Dermis blood vessel endothelial cell (primary cell): ENCODE results near the gene FYN. TPM values are rescaled to one million over a fixed set of nuclear protein-coding genes. Genes with fewer than 3 reads are reported as not detected.
"Not testable (repeated sequence)": the region's sequence is repeated elsewhere in the genome, so short reads cannot be mapped to it uniquely, and the experiment has no call there.

Source experiments
- DNase-seq: peaks from one replicate; pipeline ENCODE4 v3.0.0; 2010
- total RNA-seq: library from RNA; depleted of rRNA; stranded (reverse); fragments of >200 nt; gene quantifications from 2 replicates; pipeline ENCODE4 v1.2.3, GENCODE V29; 2014

Gene FYN
- total RNA-seq, 1 donor from 2014 or later = 150 TPM

GRCh38 chr6:111850295-111850937 is 22.8 kb downstream of the FYN start:
- DNase-seq = no peak

- DNase-seq = no peak
Observed at GRCh38 chr6:111849298-111849697, 24.0 kb downstream of the FYN start.

DNA sequence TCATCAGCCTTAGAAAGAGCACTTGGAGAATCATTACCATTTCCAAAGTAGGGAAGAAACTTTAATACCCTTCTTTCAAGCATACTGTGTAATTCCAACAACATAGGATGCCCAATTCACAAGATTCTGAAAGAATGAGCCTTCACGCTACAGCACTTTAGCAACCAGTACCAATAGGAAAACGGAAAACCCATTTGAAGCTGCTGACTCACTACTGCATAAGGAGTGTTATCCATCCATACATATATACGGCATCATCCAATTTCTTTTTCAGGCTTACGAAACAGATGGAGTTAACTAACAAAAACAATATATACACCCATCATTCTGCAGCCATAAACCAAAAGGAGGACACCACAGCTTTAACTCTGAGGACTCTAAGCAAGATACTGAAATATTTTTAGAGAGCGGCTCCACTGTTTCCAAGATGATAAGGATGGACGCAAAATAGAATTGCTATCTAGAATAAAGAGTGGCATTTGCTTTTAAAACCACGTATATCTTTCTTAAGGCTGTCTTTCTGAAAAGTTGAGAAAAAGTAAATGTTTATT is 24.9 kb downstream of the FYN start:
- no peak for DNase-seq

DNA sequence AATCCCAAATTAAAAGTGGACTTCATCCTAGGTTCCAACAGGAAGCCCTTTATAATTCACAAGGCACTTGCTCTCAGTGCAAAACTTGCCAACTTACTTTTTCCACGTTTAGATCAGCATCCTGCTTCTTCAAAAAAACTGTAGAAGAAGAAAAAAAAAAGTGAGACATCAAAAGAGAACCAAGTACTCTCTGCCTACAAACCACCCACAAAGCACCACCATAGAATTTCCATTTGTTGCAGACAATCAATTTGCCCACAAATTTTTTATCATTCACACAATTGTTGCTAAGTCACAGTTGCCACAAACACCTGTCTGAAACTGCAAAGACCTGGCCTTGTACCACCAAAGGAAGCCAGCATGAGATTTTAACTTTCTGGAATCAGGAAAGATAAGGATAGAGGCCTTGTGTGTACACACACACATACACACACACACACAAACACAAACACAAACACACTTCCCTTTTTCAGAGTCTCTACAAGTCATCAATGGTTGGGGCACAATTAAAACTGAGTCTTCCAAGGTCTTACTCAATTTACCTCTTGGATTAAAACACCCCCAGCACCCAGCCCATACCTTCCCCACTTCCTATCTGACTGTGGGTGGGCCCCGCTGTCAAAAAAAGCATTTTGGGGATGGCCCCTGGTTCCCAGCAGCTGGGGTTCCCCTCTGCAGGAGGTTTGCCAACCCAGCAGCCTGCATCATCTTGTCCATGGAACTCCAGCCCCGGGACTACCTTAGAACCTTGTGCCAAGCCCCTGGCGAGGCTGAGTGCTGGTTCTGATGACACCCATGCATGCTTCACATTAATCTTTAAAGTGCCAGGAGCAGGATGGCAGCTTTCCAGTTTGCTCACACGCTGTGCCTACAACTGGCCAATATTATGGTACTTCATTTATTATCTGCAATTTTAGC is 26.5 kb downstream of the FYN start:
- no peak for DNase-seq

DNA sequence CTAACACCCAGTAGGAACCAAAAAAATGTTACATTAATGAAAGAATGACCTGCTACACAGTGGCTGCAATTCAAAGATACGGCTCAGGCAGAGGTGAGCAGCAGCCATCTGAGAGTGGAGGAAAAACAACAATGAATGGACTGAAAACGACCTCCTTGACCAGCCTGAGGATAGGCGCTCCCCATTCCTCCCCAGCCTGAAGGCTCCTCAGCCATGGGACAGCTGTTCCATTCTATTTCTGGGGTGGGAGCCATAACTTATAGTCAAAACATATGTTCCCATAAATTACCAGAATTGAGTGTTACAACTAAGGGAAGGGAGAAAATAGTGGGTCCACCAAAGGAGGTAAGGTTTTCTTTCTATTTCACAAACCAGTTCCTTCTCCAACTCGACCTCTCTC is 27.2 kb downstream of the FYN start:
- DNase-seq = no peak

GRCh38 chr6:111845441-111845871 is 27.8 kb downstream of the FYN start:
- peak; percentile 62 for DNase-seq

DNA sequence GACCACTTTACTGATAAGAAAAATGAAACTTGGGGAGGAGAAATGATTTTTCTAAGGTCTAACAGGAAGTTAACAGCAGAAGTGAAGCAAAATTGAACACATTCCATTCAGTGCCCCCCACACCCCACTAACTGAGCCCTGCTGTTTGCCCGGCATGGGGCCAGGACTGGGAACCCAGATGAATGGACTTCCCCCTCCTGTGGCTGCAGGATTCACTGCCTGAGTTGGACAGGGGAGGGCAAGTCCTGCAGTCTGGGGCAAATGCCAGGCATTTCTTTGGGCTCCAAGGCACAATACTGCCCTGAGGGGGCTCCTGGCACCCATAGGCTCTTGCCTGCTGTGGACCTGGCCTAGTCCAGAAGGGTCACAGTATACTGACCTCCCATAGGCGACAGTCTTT is 28.3 kb downstream of the FYN start:
- DNase-seq = peak; percentile 38

DNA sequence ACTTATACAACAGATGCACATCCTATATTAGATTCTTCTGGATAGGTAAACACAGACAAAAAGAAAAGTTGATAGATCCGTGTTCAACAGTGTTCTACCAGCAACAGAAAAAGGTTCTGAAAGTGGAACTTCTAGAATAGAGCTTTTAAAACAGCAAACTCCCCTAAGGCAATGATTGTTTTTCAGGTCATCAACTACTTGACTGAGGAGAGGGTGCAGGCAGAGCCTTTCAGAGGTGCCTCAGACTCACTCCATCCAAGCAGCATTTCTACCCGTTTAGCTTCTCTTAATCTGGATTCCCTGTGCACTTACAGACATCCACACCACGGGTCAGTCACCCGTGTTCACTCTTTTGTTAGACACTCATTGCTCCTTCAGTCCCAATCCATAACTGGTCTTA is 28.9 kb downstream of the FYN start:
- no peak for DNase-seq

DNA sequence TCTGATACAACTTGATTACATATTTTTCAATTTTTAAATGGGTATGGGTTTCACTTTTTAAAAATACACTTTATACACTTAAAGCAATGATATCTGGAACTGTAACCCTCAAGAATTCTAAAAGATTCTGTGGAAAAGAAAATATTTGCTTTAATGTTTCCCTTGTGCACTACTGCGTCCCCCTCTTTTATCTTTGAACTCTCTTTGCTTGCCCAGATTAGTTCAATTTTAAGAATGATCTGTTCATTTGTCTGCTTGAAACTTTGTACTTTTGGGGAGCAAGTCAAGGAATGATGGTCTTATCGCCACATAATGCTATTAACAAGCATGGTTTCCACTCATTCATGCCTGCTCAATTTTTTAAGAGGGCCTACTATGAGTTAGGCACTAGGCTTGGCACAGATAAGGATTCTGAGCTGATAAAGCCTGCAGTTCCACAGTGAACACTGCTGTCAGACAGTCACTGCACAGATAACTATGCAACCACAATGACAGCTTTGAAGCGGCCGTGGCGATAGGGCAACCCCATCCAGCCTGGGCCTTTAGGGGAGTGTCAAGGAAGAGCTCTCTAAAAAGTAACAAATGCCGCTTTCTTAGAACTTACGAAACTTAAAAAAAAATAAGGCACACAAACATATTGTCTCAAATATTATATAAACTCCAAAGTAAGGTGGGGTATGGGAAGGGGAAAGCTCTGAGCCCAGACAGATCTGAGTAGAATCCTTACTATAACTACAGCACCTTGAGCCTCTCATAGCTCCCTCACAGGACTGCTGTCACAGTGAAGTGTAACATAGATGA is 29.7 kb downstream of the FYN start:
- no peak for DNase-seq

- DNase-seq = no peak
Observed at GRCh38 chr6:111842891-111843290, 30.4 kb downstream of the FYN start.

GRCh38 chr6:111842271-111842822 is 30.9 kb downstream of the FYN start:
- no peak for DNase-seq

- DNase-seq = peak; percentile 72
Observed at GRCh38 chr6:111841822-111842221, 31.4 kb downstream of the FYN start.

DNA sequence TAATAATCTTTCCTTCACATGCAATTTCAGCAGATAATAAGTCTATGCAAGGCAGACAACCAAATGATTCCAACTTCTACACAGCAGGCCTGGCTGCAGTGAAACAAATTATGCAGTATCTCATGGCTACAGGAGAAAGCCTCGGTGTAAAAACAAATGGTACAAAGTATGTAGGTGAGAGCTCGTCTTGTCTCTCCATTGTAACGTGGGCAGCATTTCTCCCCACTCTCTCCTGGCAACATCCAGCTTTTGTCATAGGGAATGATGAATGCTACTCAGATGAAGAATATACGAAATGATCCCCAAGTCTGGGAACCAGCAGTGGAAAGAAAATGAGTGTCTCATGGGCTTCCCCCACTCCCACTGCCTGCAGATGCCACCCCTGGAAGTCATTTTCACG is 32.4 kb downstream of the FYN start:
- no peak for DNase-seq

DNA sequence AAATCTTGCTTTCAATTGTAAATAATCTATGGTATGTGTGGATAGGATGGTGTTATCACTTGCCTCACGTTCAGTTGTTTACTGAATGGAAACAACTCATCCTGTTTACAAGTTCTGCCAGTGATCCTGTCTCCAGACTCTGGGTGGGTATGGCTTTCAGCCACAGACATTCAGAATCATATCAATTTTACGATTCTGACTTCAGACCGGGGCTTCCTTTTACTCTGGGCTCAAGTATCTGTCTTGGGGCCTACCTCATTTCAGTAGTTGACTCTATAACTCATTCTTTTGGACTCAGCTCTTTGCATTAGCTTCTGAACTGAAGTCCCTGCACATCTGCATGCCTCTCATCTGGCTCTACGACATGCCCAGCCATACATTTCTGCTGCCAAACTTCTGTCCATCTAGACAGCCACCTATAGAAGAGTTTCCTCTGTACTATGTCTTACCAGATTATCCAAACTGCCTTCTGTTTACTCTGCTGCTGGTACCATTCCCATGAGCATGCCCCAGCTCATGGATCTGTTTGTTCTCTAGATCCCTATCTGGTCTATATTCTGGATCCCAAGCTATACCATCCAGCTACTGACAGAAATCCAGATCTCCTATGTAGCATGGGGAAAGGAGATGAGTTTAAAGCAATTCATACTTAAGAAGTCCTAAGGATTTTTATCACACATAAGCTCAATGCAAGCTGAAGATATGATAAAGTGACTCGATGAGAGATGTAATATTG is 34.3 kb downstream of the FYN start:
- no peak for DNase-seq

GRCh38 chr6:111837641-111838500 is 35.4 kb downstream of the FYN start:
- no peak for DNase-seq

DNA sequence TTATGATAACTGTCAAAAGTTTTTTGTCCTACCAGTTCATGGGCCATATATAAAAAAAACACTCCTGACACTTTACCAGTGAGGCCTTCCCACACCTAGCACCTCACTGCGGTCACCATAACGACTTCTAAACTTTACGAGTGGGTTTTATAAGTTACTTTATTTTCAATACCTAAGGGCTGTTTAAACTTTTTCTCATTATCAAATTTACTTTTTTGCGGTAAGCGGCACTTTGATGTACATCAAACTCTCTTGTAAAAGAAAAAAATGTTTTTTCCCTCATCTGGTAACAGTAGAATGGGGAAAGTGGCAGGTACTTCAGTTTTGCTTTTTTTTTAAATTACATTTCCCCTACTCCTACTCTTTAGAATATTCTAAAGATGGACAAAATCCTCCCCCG is 36.2 kb downstream of the FYN start:
- DNase-seq = no peak

GRCh38 chr6:111835807-111836206 is 37.4 kb downstream of the FYN start:
- DNase-seq = no peak

- DNase-seq = not testable (repeated sequence)
Observed at GRCh38 chr6:111835398-111835797, 37.9 kb downstream of the FYN start.

DNA sequence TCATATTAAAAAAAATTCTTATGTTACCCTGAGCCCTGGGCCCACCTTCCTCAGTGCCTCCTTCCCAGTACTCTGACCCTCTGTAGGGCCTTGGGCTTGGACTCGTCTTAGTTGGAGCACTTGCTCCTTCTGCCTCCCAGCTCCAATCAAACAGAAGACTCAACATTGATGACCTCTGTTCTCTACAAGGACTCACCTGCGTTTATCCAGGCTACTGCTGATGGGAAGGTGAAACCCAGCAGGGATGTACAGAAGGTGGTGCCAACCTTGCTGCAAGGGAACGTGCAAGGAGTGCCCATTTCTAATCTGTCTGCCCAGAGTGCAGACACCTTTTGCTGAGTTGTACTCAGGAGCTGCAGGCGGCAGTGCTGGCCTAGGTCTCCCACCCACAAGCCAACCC is 38.9 kb downstream of the FYN start:
- DNase-seq = no peak

DNA sequence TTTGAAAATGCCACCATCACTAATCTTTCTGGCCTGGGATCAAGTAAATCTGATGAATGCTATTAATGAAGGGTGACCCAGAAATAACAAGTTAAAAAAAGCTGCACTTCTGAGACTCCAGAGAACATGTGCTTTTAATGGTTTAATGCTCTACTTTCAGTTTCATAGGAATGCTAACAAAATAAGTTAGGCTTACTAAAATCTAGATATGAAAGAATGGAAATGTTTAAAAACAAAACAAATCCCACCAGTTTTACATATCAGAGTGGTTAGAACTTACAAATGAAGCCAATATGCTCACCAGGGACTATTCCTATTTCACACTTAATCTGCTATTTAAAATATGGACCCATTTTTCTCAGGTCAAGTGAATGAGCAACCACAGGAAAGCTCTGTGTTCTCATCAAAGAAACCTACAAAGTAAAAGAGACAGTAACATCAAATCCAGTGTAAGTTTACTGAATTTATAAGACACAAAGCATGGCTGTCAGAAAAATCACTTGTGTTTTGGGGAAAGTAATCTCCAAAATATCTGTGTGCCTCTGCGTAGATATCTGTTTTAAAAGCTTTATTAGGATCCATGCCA is 40.3 kb downstream of the FYN start:
- DNase-seq = no peak

DNA sequence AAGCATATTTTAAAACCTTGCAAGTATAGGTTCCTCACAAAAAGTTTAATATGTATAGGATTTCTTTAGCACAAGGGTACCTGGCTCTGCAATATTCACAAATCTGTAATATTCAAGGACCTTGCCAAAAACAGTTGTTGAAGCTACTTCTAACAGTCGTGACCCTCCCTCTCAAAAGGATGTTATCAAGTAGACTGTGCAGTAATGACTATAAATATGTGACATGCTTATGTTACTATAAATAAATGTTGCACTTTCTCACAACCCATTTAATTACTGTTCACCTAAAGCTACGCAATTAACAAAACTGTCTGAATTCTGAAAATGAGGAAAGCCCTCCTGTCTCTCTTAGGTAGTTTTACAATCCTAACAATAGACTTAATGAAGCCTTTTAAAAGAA is 41.8 kb downstream of the FYN start:
- DNase-seq = no peak
